ENCODE measurements around the gene CLRN2.

DNA sequence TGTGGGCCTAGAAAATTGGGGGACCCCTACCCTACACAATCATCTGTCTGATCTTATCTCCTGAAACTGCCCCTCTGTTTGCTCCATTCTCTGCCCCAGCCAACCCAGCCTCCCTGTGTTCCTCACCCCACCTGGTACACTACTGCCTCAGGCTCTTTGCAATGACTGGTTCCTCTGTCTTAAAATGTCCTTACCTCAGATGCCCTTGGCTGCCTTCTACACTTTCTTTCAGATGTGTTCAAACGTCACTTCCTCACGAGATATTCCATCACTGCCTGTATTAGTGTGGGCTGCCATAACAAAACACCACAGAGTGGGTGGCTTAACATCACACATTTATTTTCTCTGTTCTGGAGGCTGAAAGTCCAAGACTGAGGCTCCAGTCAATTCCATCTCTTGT, 32.2 kb upstream of the CLRN2 start:
- TF ChIP-seq, protein P1, sequence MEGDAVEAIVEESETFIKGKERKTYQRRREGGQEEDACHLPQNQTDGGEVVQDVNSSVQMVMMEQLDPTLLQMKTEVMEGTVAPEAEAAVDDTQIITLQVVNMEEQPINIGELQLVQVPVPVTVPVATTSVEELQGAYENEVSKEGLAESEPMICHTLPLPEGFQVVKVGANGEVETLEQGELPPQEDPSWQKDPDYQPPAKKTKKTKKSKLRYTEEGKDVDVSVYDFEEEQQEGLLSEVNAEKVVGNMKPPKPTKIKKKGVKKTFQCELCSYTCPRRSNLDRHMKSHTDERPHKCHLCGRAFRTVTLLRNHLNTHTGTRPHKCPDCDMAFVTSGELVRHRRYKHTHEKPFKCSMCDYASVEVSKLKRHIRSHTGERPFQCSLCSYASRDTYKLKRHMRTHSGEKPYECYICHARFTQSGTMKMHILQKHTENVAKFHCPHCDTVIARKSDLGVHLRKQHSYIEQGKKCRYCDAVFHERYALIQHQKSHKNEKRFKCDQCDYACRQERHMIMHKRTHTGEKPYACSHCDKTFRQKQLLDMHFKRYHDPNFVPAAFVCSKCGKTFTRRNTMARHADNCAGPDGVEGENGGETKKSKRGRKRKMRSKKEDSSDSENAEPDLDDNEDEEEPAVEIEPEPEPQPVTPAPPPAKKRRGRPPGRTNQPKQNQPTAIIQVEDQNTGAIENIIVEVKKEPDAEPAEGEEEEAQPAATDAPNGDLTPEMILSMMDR (IDR thresholded peaks at IDR 0.05; ENCODE audit: low read depth, low read length, poor library complexity, severe bottlenecking) = no peak
- TF ChIP-seq EZH2phosphoT487 (IDR thresholded peaks at IDR 0.05; ENCODE audit: borderline replicate concordance, low read length) = no peak

Data from DOHH2 (cell line).